Activated CD4-positive, alpha-beta T cell treated with anti-CD3 and anti-CD28 coated beads, Interleukin-2, amount 10 ng/mL, durations not matched to agents 7 days and 5 days (primary cell): ENCODE results near the gene URB1. TPM values are rescaled to one million over a fixed set of nuclear protein-coding genes. Genes with fewer than 3 reads are reported as not detected.

Experiments used
- CTCF ChIA-PET: fragments of 350-600 bp; sonication (Branson Sonifier 250); formaldehyde crosslinking; loops from one replicate; lab custom pipeline; 2021; ENCODE audit warnings: antibody characterized with exemption; lab: Charles Lee
- POLR2A ChIA-PET: fragments of 350-600 bp; sonication (Branson Sonifier 250); formaldehyde crosslinking; loops from one replicate; lab custom pipeline; 2021; ENCODE audit warnings: antibody characterized with exemption; lab: Charles Lee
- DNase-seq: peaks from one replicate; pipeline ENCODE4 v3.0.0-alpha.2; 2020
- H3K27ac Mint-ChIP-seq: one replicate; pipeline ENCODE4 v1.8.0; 2021; ENCODE audit warnings: mild to moderate bottlenecking, moderate library complexity, mixed read lengths
- H3K27me3 Mint-ChIP-seq: one replicate; pipeline ENCODE4 v1.8.0; 2021; ENCODE audit warnings: mixed read lengths
- H3K36me3 Mint-ChIP-seq: one replicate; pipeline ENCODE4 v1.8.0; 2021; ENCODE audit warnings: low read depth, mixed read lengths
- H3K4me1 Mint-ChIP-seq: one replicate; pipeline ENCODE4 v1.8.0; 2021; ENCODE audit warnings: mixed read lengths
- H3K4me3 Mint-ChIP-seq: one replicate; pipeline ENCODE4 v1.8.0; 2021; ENCODE audit warnings: mild to moderate bottlenecking, moderate library complexity, mixed read lengths
- H3K9me3 Mint-ChIP-seq: one replicate; pipeline ENCODE4 v1.8.0; 2021; ENCODE audit warnings: mixed read lengths
- total RNA-seq, 2 experiments: library from RNA; stranded (reverse); gene quantifications; one replicate each; pipeline ENCODE4 v1.2.3, GENCODE V29; 2021

URB1 gene
- total RNA-seq, 2 experiments from 2014 or later: 16.3 to 16.9 TPM

DNA sequence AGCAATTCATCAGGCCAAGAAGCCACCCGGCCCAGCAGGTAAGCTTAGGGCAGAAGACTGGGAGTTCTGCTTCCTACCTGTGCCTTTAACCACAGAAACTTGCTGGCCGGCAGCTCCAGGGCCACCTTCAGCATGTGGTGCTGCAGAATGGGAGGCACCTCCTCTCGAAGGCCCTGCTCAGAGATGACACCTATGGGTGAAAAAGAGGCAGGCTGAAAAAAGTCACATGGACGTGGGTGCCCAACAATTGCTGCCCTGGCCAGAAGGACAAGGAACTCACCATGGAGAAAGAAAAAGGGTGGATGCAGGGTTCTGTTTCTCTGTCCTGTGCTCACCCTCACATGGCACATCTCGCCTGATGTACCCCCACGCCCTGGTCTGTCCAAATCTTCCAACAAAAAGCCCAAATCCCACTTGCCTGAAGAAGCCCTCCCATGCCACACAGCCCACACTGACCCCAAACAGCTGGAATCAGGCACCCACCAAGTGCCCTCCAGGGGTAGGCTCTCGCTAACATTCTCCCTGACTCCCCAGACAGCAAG is 33.0 kb downstream of the URB1 start:
- Mint-ChIP-seq H3K4me1 (peaks cover 9% of the 10 kb centered on the region), H3K27me3 (no peaks in the 10 kb centered on the region), H3K27ac (peak overlapping the region; percentile 36), H3K9me3 (no peaks in the 10 kb centered on the region), H3K4me3 (no peak overlapping the region), H3K36me3 (peaks cover 49% of the 10 kb centered on the region)
- CTCF ChIA-PET: no interaction called here
- no peak for DNase-seq
- POLR2A ChIA-PET: no interaction called here

DNA sequence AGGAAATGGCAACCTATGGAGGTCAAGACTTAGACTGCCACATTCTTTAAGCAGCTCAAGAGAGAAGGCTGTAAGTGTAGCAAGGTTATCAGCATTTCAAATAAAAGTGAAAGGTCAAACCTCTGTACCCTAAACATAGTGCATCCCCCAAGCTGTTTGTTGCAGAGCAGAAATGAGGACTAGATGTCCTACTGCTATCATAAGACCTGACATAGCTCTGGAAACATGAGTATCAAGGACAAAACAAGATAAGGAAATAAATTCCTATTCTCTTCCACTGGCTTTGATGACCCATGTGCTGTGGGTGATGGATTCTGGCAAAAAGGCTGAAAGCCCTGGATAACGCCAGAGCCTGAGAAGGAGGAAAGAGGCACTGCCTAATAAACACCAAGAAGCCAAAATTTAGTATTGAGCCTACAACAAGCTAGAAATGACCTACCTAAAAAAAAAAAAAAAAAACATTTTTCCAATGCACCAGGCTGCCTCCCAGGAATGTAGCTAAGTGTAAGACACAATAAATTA is 35.9 kb downstream of the URB1 start:
- peaks cover 58% of the 10 kb centered on the region for H3K36me3 Mint-ChIP-seq
- CTCF ChIA-PET: interaction anchor here (0.6 to 1.2 kb wide), 3 partner anchors 9 to 1964 kb away, joined by 3 to 5 read pairs (median 4); no protein-coding TSS in a partner anchor
- POLR2A ChIA-PET: no interaction called here
- H3K4me1 Mint-ChIP-seq: peaks cover 2% of the 10 kb centered on the region
- H3K4me3 Mint-ChIP-seq: no peak overlapping the region
- no peak for DNase-seq
- no peaks in the 10 kb centered on the region for H3K27me3 Mint-ChIP-seq
- no peak overlapping the region for H3K27ac Mint-ChIP-seq
- H3K9me3 Mint-ChIP-seq: no peaks in the 10 kb centered on the region

DNA sequence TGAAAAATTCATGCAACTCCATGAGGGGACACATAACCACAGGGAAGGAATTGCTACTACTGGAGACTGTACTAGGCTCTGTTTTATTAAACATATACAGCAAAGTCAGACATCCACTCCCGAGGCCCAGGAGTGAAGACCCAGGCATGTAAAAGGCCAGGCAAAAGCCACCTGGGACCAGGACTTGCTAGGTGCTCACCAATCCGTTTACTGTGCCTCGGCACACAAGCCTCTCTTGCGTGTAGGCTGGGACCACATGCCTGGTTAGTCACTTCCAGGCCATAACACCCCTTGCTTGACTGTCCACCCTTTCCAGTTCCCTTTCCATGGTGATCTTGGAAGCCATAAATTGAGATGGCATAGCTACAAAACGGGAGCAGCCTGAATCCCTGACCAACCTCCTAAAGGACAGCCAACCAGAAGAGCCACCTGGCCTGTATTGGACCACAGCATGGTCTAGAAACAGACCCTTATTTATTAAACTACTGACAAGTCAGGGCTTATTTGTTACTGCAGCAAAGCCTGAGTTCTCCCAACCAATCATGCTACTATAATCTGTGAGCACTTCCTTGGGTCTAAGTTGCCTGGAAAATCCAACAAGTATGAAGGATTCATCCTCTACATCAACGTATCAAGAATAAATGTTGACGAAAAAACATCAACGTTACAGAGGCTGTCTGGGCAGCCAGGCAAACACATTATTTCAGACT is 39.7 kb downstream of the URB1 start:
- Mint-ChIP-seq H3K4me1 (peaks cover 5% of the 10 kb centered on the region), H3K27ac (no peak overlapping the region), H3K9me3 (no peaks in the 10 kb centered on the region), H3K27me3 (no peaks in the 10 kb centered on the region), H3K4me3 (no peak overlapping the region), H3K36me3 (peaks cover 55% of the 10 kb centered on the region)
- CTCF ChIA-PET: interaction anchor here (1.2 kb wide), 1 partner anchor 18 kb away, joined by 3 read pairs; no protein-coding TSS in a partner anchor
- no peak for DNase-seq
- POLR2A ChIA-PET: no interaction called here

DNA sequence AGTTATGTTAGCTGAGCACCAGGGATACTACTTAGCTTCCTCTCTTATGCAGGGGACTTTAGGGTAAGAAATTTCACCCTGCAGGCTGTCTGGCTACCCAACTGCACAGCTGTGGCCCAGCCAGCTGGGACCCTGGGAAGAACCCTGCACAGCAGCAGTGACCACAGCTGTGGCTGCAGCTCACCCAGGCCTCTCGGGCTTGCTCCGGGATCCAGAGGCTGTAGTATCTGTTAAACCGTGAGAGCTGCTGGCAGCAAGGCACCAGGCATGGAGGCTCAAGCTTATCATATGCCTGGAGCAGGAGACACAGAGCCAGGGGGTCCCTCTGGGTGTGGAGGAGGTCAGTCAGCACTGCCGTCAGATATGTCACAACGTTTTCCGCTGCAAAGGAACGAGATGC is 40.3 kb downstream of the URB1 start:
- H3K27ac Mint-ChIP-seq: no peak overlapping the region
- CTCF ChIA-PET: interaction anchor here (1.2 kb wide), 1 partner anchor 18 kb away, joined by 3 read pairs; no protein-coding TSS in a partner anchor
- H3K9me3 Mint-ChIP-seq: no peaks in the 10 kb centered on the region
- peaks cover 5% of the 10 kb centered on the region for H3K4me1 Mint-ChIP-seq
- peaks cover 61% of the 10 kb centered on the region for H3K36me3 Mint-ChIP-seq
- no peaks in the 10 kb centered on the region for H3K27me3 Mint-ChIP-seq
- no peak for DNase-seq
- POLR2A ChIA-PET: no interaction called here
- H3K4me3 Mint-ChIP-seq: no peak overlapping the region

DNA sequence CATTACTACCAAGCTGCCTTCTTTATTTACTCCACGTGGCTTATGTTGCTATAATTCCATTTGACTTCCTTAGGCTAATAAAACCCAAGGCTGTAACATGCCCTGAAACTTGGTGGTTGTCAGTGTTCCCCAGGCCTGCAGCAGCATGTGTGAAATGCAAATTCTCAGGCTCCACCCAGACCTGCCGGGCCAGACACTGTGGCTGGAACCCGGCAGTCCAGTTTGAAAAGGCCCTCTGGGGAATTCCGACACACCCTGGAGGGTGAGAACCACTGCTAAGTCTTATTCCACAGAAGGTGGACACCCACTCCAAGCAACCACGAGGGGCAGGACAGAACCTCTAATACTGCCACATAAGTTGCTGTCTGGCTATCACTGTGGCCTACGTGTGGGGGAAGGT is 41.4 kb downstream of the URB1 start:
- Mint-ChIP-seq H3K4me3 (no peak overlapping the region), H3K27ac (no peak overlapping the region), H3K36me3 (peaks cover 67% of the 10 kb centered on the region), H3K27me3 (no peaks in the 10 kb centered on the region), H3K9me3 (peaks cover 2% of the 10 kb centered on the region), H3K4me1 (peaks cover 5% of the 10 kb centered on the region)
- no peak for DNase-seq
- ChIA-PET CTCF (no interaction called here), POLR2A (no interaction called here)

DNA sequence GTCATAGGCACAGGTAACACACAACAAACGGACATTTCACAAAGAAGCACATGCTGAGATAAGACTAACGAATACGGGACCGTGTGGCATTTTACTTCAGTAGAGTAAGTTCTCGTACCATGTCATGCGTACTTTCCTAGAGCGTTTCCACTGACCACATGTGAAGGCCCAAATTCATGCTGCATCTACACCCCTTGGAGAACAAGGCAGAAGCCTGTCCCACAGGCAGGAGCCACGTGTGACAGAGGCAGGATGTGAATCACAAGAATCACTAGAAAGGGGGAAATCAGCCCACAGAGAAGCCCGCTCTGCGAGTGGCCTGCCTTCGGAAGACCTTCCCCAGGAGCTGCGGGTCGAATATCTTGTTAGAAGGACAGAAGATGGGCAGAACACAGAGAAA is 41.8 kb downstream of the URB1 start:
- Mint-ChIP-seq H3K4me3 (no peak overlapping the region), H3K27me3 (no peaks in the 10 kb centered on the region), H3K9me3 (peaks cover 4% of the 10 kb centered on the region), H3K4me1 (peaks cover 5% of the 10 kb centered on the region), H3K27ac (no peak overlapping the region), H3K36me3 (peaks cover 67% of the 10 kb centered on the region)
- POLR2A ChIA-PET: no interaction called here
- CTCF ChIA-PET: interaction anchor here (1.0 kb wide), 1 partner anchor 12 kb away, joined by 3 read pairs; no protein-coding TSS in a partner anchor
- DNase-seq: no peak

DNA sequence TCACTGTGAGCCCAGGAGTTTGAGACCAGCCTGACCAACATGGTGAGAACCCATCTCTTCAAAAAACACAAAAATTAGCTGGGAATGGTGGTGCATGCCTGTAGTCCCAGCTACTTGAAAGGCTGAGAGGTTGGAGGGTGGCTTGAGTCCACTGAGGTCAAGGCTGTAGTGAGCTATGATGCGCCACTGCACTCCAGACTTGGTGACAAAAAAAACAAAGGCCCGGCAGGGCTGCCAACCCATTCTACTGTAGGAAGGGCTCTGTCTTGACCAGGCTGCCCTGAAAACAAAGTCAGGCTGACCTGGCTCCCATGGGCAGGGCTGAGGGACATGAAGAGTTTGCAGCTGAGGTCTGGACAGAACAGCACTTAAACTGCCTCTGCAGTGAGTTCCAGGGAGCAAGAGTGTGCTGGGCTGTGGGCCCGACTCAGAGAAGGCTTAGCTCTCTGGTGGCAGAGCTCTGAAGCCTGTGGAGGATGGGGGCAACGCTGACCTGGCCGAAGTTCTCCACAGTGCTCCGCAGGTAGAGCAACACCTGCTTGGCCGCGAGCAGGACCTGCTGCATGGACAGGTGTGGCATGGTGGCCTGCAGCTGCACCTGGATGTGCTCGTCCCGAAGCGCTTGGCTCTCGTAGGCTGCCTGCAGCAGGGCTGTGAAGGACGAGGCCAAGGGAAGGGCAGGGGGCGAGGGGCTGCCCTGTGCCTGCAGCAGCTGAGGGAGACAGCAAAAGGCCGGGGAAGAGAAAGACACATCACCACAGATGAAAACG is 42.4 kb downstream of the URB1 start:
- ChIA-PET CTCF (interaction anchor here (0.5 to 1.0 kb wide), 2 partner anchors 13 to 20 kb away, joined by 3 to 4 read pairs; no protein-coding TSS in a partner anchor), POLR2A (no interaction called here)
- peak overlapping the region; percentile 5 for H3K27ac Mint-ChIP-seq
- H3K9me3 Mint-ChIP-seq: peaks cover 4% of the 10 kb centered on the region
- peaks cover 69% of the 10 kb centered on the region for H3K36me3 Mint-ChIP-seq
- peaks cover 5% of the 10 kb centered on the region for H3K4me1 Mint-ChIP-seq
- H3K4me3 Mint-ChIP-seq: no peak overlapping the region
- DNase-seq: no peak
- no peaks in the 10 kb centered on the region for H3K27me3 Mint-ChIP-seq

DNA sequence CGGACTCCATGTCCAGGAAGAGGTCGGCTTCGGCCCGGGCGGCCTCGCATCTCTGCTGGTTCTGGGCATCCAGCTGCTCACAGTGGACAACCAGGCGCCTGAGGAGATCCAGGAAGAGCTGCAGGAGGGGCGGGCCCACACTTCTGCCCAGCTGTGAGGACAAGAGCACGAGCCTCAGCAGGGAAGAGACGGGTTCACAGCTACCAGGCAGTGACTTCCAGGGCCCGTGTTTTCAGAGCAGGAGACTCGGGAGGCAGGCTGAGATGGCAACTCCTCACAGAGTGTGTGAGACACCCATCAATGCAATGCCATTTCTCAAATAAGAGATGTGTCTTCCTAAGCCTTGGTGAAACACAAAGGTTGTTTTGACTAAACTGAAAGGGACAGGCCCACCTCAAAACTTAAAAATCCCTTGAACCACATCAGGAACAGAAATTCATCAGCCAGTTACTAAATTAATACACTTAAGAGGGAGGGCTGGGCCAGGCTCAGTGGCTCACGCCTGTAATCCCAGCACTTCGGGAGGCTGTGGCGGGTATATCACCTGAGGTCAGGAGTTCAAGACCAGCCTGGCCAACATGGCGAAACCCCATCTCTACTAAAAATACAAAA is 43.4 kb downstream of the URB1 start:
- Mint-ChIP-seq H3K9me3 (peaks cover 13% of the 10 kb centered on the region), H3K36me3 (peaks cover 72% of the 10 kb centered on the region), H3K4me1 (peaks cover 5% of the 10 kb centered on the region), H3K4me3 (no peak overlapping the region), H3K27ac (no peak overlapping the region), H3K27me3 (no peaks in the 10 kb centered on the region)
- CTCF ChIA-PET: interaction anchor here (0.6 kb wide), 1 partner anchor 59 kb away, joined by 3 read pairs; no protein-coding TSS in a partner anchor
- no peak for DNase-seq
- POLR2A ChIA-PET: no interaction called here

DNA sequence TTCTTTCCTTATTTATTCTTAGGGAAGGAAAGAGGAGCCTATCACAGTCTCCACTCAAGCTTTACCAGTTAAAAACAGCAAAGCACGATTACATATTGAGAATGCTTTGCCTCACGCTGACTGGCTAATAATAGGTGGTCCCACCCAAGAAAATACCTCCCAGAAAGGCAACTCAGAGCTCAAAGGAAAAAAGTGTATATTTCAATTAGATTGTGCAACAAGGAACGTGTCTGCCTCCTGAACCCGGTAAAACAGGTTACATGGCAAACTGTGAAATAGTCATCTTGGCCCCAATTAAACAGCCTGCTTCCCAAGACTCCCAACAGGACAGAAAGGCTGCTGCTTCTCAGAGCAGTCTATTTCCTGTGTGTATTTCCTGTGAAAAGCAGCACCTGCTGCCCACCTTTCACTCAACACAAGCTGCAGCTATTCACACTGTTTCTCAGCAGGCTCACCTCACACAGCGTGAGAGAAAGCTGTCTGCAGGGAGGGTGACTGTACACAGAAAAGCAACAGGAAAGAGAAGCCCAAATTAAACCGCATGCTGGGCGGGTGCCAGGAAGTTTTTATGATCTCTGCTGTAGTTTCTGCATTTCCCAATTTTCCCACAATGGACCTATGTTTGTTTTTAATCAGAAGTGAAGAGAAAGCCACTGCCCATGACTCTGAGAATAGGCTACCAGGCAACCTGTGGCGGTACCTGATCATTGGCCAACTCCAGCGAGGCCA is 44.0 kb downstream of the URB1 start:
- peaks cover 17% of the 10 kb centered on the region for H3K9me3 Mint-ChIP-seq
- peaks cover 73% of the 10 kb centered on the region for H3K36me3 Mint-ChIP-seq
- no peak for DNase-seq
- H3K4me1 Mint-ChIP-seq: peaks cover 5% of the 10 kb centered on the region
- H3K27me3 Mint-ChIP-seq: no peaks in the 10 kb centered on the region
- no peak overlapping the region for H3K27ac Mint-ChIP-seq
- H3K4me3 Mint-ChIP-seq: no peak overlapping the region
- POLR2A ChIA-PET: no interaction called here
- CTCF ChIA-PET: interaction anchor here (1.5 kb wide), 1 partner anchor 8 kb away, joined by 4 read pairs; no protein-coding TSS in a partner anchor

DNA sequence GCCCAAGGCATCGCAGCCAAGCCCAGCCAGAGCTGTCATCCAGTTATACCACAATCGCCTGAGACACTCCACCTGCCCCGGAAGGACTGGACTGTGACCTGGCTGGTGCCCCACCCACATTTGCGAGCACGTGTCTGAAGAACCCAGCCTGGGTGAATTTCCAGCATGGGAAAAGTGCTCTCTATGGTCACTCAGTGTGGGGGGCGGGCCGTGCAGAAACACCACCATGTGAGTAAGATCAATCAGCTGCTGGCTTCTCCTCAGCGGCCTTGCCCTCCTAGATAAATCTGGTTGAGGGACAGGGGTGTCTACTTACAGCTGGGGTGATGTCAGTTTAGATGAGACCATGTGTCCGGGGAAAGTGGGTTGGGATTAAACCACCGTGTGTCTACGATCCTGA is 44.8 kb downstream of the URB1 start:
- POLR2A ChIA-PET: no interaction called here
- DNase-seq: no peak
- no peak overlapping the region for H3K4me3 Mint-ChIP-seq
- peaks cover 78% of the 10 kb centered on the region for H3K36me3 Mint-ChIP-seq
- H3K27me3 Mint-ChIP-seq: no peaks in the 10 kb centered on the region
- CTCF ChIA-PET: interaction anchor here (1.5 kb wide), 1 partner anchor 9 kb away, joined by 4 read pairs; no protein-coding TSS in a partner anchor
- H3K27ac Mint-ChIP-seq: no peak overlapping the region
- peaks cover 5% of the 10 kb centered on the region for H3K4me1 Mint-ChIP-seq
- peaks cover 19% of the 10 kb centered on the region for H3K9me3 Mint-ChIP-seq

DNA sequence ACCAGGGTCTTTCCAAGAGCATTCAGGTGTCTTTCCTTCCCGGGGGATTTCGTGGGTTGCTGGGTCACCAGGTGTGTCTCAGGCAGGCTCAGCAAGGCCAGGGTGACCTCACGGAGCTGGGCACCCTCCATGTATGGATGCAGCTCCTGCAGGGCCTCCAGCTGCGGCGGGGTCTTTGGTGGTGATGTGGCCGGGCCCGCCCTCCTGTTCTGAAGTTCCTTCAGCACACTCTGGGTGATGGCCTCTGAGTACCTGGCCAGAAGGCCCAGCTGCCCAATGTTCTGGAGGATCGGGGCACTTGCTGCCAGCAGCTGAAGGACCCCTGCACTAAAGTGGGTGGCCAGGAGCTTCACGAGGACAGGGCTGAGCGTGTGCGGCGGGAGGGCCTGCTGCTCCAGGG is 45.5 kb downstream of the URB1 start:
- no peak for DNase-seq
- Mint-ChIP-seq H3K4me1 (peaks cover 5% of the 10 kb centered on the region), H3K9me3 (peaks cover 19% of the 10 kb centered on the region), H3K36me3 (peaks cover 79% of the 10 kb centered on the region), H3K27me3 (no peaks in the 10 kb centered on the region), H3K27ac (no peak overlapping the region), H3K4me3 (no peak overlapping the region)
- CTCF ChIA-PET: no interaction called here
- POLR2A ChIA-PET: no interaction called here

DNA sequence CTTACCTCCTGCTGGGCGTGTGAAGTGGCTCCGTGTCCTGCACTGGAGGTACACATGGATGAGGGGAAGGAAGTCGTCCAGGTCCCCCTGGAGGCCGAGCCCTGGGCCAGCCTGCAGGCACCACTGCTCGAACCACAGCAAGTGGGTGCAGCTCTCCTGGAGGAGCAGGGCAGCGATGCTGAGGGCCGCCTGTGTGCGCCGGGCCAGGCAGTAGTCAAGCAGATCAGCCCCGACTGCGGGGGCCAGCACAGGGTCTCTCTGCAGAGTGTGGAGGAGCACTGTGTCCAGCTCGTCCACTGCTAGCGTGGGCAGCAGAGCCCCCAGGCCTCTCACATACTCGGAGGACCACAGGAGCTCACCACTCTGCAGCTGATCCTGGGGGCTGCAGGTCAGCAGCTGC is 45.9 kb downstream of the URB1 start:
- ChIA-PET CTCF (interaction anchor here (0.7 kb wide), 1 partner anchor 10 kb away, joined by 3 read pairs; no protein-coding TSS in a partner anchor), POLR2A (no interaction called here)
- Mint-ChIP-seq H3K4me1 (peaks cover 5% of the 10 kb centered on the region), H3K27me3 (no peaks in the 10 kb centered on the region), H3K27ac (no peak overlapping the region), H3K36me3 (peaks cover 76% of the 10 kb centered on the region), H3K4me3 (no peak overlapping the region), H3K9me3 (peaks cover 19% of the 10 kb centered on the region)
- no peak for DNase-seq
